OCI-LY1 (cell line): ENCODE data around the gene SP6.

Experiments
- EZH2 ChIP-seq: fragments of 200-600 bp; sonication (generic), shearing (Covaris generic); IDR thresholded peaks from 2 replicates; pipeline ENCODE4 v1.8.0; 2017; ENCODE audit warnings: borderline replicate concordance, mixed run types, mild to moderate bottlenecking, antibody characterized with exemption, low read length, moderate library complexity, mixed read lengths
- TF ChIP-seq, protein P1 (sequence below): fragments of 200-600 bp; sonication (generic), shearing (Covaris generic); IDR thresholded peaks from 2 replicates; pipeline ENCODE4 v1.5.1; 2017; ENCODE audit warnings: mild to moderate bottlenecking, antibody characterized with exemption, low read length, moderate library complexity, mixed read lengths

DNA sequence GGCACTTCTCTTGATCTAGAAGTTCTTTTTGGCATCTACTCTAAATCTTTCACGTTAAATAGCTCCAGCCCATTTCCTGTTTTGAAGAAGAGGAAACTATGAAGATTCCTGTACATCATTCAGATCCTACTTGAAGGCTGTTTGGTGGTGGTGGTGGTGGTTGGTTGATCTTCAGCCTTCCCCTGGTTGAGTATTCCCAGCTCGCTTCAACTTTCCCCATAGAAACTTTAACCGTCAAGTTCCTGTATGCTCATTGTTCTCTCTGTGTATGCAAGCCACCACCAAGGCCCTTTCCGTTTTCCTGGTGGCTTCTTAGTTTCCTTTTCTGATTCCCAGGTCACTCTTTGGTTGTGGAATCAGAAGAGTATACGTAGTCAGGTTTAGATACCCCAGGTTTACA lies 16.2 kb downstream of the SP6 start:
- TF ChIP-seq, protein P1, sequence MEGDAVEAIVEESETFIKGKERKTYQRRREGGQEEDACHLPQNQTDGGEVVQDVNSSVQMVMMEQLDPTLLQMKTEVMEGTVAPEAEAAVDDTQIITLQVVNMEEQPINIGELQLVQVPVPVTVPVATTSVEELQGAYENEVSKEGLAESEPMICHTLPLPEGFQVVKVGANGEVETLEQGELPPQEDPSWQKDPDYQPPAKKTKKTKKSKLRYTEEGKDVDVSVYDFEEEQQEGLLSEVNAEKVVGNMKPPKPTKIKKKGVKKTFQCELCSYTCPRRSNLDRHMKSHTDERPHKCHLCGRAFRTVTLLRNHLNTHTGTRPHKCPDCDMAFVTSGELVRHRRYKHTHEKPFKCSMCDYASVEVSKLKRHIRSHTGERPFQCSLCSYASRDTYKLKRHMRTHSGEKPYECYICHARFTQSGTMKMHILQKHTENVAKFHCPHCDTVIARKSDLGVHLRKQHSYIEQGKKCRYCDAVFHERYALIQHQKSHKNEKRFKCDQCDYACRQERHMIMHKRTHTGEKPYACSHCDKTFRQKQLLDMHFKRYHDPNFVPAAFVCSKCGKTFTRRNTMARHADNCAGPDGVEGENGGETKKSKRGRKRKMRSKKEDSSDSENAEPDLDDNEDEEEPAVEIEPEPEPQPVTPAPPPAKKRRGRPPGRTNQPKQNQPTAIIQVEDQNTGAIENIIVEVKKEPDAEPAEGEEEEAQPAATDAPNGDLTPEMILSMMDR, result no peak
- TF ChIP-seq EZH2, result no peak
